Fibroblast of mammary gland (primary cell): Measurements from ENCODE around the gene MOCOS.

Experiments used
- DNase-seq: peaks from one replicate; pipeline ENCODE4 v3.0.0-alpha.2; 2010; ENCODE audit warnings: low read depth
- H3K4me3 ChIP-seq: 2 replicates; pipeline ENCODE4 v1.5.1; 2011; ENCODE audit warnings: low read depth, mild to moderate bottlenecking, low read length, moderate library complexity; ENCODE audit not compliant: control insufficient read depth
- TF ChIP-seq, protein P1 (sequence below): conservative IDR thresholded peaks from 2 replicates; pipeline ENCODE4 v1.5.1; 2011; ENCODE audit warnings: low read depth, low read length, inconsistent platforms; ENCODE audit not compliant: control insufficient read depth, insufficient read depth

MOCOS gene

DNA sequence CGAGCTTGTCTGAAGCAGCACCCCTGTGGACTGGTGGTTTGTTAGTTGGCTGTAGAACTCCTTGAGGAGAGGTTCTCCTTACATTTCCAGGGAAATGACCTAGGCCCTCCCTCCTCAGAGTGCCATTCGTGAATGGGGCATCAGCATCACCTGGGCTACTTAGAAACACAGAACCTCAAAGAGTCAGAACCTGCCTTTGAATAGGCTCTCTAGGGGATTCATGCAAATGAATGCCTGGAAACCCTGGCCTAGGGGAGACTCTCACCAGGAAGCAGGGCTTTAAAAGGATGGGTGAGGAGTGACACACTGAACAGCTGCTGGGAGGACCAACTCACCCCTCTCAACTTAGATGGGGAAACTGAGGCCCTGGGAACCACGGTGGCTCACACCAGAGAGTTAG is 2.1 kb upstream of the MOCOS start:
- no peak for DNase-seq

DNA sequence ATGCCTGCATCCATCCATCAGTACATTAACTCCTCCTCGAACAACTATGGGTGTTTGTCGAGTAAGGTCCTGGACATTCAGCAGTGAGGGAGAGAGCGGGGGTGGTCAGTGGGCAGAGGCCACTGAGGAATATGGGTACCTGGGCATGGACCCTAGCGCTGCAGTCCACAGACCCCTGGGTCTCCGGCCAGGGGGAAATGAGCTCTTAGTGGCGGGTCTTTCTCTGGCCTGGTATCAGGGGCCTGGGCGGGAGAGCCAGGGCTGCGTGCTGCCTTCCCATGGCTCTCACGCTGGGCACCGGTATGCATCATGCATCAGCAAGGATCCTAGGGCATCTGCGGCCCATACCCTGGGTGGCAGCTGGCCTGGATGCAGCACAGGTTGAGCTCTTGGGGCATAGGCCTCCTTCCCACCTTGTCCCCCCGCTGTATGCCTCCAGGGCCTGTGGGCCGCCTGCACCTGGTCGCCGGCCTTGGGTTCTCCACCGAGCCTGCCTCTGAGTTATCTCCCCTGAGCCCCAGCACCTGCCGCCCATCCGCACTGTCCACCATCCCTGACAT is 1.3 kb upstream of the MOCOS start:
- no peak overlapping the region for H3K4me3 ChIP-seq
- DNase-seq, result no peak
- TF ChIP-seq, protein P1, sequence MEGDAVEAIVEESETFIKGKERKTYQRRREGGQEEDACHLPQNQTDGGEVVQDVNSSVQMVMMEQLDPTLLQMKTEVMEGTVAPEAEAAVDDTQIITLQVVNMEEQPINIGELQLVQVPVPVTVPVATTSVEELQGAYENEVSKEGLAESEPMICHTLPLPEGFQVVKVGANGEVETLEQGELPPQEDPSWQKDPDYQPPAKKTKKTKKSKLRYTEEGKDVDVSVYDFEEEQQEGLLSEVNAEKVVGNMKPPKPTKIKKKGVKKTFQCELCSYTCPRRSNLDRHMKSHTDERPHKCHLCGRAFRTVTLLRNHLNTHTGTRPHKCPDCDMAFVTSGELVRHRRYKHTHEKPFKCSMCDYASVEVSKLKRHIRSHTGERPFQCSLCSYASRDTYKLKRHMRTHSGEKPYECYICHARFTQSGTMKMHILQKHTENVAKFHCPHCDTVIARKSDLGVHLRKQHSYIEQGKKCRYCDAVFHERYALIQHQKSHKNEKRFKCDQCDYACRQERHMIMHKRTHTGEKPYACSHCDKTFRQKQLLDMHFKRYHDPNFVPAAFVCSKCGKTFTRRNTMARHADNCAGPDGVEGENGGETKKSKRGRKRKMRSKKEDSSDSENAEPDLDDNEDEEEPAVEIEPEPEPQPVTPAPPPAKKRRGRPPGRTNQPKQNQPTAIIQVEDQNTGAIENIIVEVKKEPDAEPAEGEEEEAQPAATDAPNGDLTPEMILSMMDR, result no peak

More for the DNA sequence above, 2.1 kb upstream of the MOCOS start:
- TF ChIP-seq, protein P1, result no peak
- H3K4me3 ChIP-seq, result no peak overlapping the region

GRCh38 chr18:36186461-36187192 is 670 bp upstream of the MOCOS start:
- peak overlapping the region; percentile 91 for H3K4me3 ChIP-seq
- TF ChIP-seq, protein P1, result no peak
- peak; percentile 19 for DNase-seq

DNA sequence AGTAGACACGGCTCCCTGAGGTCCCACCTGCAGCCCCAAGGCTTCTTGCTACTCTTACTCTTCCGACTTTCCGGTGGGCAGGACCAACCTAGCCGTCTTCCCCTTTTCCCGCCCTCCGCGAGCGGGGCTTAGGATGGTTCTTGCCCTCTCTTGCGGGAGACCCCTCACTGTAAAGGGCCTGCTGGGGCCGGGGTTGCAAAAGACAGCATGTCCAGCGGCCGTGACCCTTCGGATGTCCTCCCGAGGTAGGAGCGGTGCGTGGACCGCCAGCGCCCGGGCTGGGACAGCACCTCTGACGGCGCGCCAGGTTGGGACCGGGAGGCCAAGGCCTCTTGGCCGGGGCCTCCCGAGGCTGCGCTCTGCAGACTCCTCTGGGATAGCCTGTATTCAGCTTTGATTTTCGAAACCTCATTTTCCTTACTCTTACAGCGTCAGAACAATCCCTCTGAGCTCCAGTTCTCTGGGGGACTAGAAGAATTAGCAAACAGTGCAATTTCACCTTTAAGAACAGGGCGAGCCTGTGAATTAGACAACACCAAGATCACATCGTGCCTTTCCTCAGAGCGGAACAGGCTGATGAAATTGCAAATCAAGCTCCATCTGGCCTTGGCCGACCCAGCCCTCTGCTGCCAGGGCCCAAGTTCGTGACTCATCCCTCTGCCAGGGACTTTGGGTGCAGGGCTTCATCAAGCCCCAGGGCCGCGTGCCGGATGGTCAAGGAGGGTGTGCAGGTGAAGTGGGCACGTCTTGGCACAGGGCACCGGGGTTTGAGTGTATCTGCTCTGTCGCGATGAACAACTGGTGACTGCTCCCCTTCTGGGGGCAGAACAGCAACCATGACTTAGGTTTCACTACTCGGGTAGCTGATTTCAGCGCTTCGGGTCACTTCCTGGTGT is 777 bp downstream of the MOCOS start:
- H3K4me3 ChIP-seq, result peak overlapping the region; percentile 91
- TF ChIP-seq, protein P1, result no peak
- DNase-seq, result peak; percentile 57

DNA sequence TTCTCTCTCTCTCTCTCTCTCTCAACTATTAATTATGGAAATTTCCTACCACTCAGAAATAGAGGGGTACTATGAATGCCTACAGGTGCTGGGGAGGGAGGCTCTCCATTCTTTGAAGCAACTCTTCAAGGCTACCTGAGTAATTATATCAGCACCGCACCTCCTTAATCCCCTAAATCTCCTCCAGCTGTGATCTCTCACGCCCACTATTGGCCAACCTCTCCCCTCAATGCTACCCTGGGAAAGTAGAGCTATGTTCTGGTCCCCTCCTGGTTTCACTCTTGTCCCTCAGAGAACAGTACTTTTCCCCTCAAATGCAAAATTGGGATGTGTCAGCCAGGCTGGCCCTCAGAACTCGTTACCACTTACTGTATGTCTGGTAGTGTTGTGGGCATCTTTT is 1.6 kb downstream of the MOCOS start:
- H3K4me3 ChIP-seq, result no peak overlapping the region
- TF ChIP-seq, protein P1, result no peak
- no peak for DNase-seq

- TF ChIP-seq, protein P1, result no peak
- no peak for DNase-seq
- no peak overlapping the region for H3K4me3 ChIP-seq
Measured at GRCh38 chr18:36189486-36189885, 2.2 kb downstream of the MOCOS start.
